ENCODE measurements around the gene NFILZ.

Gene NFILZ

GRCh38 chr19:8638078-8638619 is 7.7 kb downstream of the NFILZ start:
- no peak overlapping the region for H3K4me3 ChIP-seq (ENCODE audit: low read length)
- H3K27ac ChIP-seq (ENCODE audit: low read length) = no peak overlapping the region
- no peaks in the 10 kb centered on the region for H3K4me1 ChIP-seq (ENCODE audit: low read length)
- H2AFZ ChIP-seq (ENCODE audit: low read depth, low read length) = no peak overlapping the region
- no peaks in the 10 kb centered on the region for H3K27me3 ChIP-seq (ENCODE audit: low read depth, low read length)
- TF ChIP-seq, protein P1, sequence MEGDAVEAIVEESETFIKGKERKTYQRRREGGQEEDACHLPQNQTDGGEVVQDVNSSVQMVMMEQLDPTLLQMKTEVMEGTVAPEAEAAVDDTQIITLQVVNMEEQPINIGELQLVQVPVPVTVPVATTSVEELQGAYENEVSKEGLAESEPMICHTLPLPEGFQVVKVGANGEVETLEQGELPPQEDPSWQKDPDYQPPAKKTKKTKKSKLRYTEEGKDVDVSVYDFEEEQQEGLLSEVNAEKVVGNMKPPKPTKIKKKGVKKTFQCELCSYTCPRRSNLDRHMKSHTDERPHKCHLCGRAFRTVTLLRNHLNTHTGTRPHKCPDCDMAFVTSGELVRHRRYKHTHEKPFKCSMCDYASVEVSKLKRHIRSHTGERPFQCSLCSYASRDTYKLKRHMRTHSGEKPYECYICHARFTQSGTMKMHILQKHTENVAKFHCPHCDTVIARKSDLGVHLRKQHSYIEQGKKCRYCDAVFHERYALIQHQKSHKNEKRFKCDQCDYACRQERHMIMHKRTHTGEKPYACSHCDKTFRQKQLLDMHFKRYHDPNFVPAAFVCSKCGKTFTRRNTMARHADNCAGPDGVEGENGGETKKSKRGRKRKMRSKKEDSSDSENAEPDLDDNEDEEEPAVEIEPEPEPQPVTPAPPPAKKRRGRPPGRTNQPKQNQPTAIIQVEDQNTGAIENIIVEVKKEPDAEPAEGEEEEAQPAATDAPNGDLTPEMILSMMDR (IDR thresholded peaks at IDR 0.05; ENCODE audit: low read depth, low read length) = no peak
- TF ChIP-seq EZH2phosphoT487 (IDR thresholded peaks at IDR 0.05; ENCODE audit: low read depth) = no peak
- no peaks in the 10 kb centered on the region for H3K79me2 ChIP-seq (ENCODE audit: low read length)
- H3K9me3 ChIP-seq (ENCODE audit: insufficient read depth, low read length) = 0 out of 2 replicates have a peak, but pooled peaks cover 2% of the 10 kb centered on the region
- no peak overlapping the region for H3K4me2 ChIP-seq (ENCODE audit: low read length)
- no peaks in the 10 kb centered on the region for H3K36me3 ChIP-seq (replicated peaks; ENCODE audit: low read depth, low read length)
- H4K20me1 ChIP-seq (ENCODE audit: insufficient read depth, low read length) = no peaks in the 10 kb centered on the region
- H3K9ac ChIP-seq (ENCODE audit: low read length) = no peak overlapping the region

DNA sequence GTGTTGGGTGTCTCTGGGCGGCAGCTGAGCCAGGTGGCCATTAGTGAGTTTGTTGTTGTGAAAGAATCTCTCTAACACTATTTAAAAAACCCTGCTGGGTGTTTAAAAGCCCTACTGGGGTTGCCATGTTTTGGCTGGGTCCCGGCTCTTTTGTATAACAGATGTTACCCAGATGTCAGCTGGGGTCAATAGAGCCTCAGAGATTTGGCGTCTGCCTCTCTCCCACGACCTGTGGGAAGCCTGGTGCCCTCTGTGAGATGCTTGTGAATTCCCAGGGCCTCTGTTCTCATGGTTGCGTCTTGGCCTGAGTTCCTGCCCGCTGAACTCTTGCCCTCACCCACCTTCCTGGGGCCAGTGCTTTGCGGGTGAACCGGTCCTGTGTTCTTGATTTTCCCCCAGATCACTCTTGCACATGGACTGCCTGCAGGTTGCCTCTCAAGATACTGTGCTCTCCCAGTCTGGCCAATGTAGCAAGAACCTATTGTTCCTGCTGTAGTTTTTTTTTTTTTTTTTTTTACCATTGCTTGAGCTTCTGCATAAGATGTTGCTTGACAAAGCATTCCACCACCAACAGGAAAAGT is 9.5 kb downstream of the NFILZ start:
- no peaks in the 10 kb centered on the region for H3K27me3 ChIP-seq (ENCODE audit: low read depth, low read length)
- H4K20me1 ChIP-seq (ENCODE audit: insufficient read depth, low read length) = no peaks in the 10 kb centered on the region
- H2AFZ ChIP-seq (ENCODE audit: low read depth, low read length) = no peak overlapping the region
- H3K36me3 ChIP-seq (replicated peaks; ENCODE audit: low read depth, low read length) = no peaks in the 10 kb centered on the region
- 0 out of 2 replicates have a peak, but pooled peaks cover 2% of the 10 kb centered on the region for H3K9me3 ChIP-seq (ENCODE audit: insufficient read depth, low read length)
- no peak overlapping the region for H3K27ac ChIP-seq (ENCODE audit: low read length)
- H3K79me2 ChIP-seq (ENCODE audit: low read length) = no peaks in the 10 kb centered on the region
- TF ChIP-seq, protein P1 (IDR thresholded peaks at IDR 0.05; ENCODE audit: low read depth, low read length) = no peak
- TF ChIP-seq EZH2phosphoT487 (IDR thresholded peaks at IDR 0.05; ENCODE audit: low read depth) = no peak
- no peak overlapping the region for H3K4me2 ChIP-seq (ENCODE audit: low read length)
- no peaks in the 10 kb centered on the region for H3K4me1 ChIP-seq (ENCODE audit: low read length)
- H3K9ac ChIP-seq (ENCODE audit: low read length) = no peak overlapping the region
- no peak overlapping the region for H3K4me3 ChIP-seq (ENCODE audit: low read length)

DNA sequence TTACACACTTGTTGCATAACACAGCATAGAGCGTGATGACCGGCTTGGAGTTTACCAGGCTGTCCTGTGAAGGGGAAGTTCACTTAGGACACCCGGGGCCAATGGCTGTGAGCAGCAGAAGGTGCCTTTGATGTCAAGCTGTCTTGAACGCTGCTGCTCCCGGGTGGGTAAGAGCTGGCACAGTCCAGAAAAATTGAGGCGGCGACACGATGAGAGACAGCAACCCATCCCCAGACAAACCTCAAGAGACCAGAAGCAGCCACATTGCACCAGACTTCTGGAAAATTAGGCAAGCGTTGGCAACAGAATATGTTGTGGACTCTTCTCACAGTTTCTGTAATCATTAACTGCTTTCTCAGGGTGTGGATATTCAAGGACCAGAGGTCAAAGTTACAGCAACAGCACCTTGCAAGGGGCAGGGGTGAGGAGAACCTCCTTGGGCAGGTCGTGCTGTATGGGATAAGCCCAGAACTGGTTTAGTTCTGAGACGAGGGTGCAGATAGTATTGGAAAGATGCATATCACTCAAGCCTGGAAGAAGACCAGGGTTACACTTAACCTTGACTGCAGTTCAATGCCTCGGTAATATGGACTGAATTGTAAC is 10.1 kb downstream of the NFILZ start:
- TF ChIP-seq, protein P1 (IDR thresholded peaks at IDR 0.05; ENCODE audit: low read depth, low read length) = no peak
- TF ChIP-seq EZH2phosphoT487 (IDR thresholded peaks at IDR 0.05; ENCODE audit: low read depth) = no peak

GRCh38 chr19:8641221-8641907 is 10.9 kb downstream of the NFILZ start:
- TF ChIP-seq, protein P1 (IDR thresholded peaks at IDR 0.05; ENCODE audit: low read depth, low read length) = no peak
- TF ChIP-seq EZH2phosphoT487 (IDR thresholded peaks at IDR 0.05; ENCODE audit: low read depth) = no peak
- Histone ChIP-seq H3K79me2 (ENCODE audit: low read length) (no peaks in the 10 kb centered on the region), H3K4me1 (ENCODE audit: low read length) (no peaks in the 10 kb centered on the region), H3K4me3 (ENCODE audit: low read length) (no peak overlapping the region), H3K9me3 (ENCODE audit: insufficient read depth, low read length) (0 out of 2 replicates have a peak, but pooled peaks cover 2% of the 10 kb centered on the region), H2AFZ (ENCODE audit: low read depth, low read length) (no peak overlapping the region), H3K4me2 (ENCODE audit: low read length) (no peak overlapping the region), H3K36me3 (replicated peaks; ENCODE audit: low read depth, low read length) (no peaks in the 10 kb centered on the region), H3K9ac (ENCODE audit: low read length) (no peak overlapping the region), H3K27me3 (ENCODE audit: low read depth, low read length) (no peaks in the 10 kb centered on the region), H4K20me1 (ENCODE audit: insufficient read depth, low read length) (no peaks in the 10 kb centered on the region), H3K27ac (ENCODE audit: low read length) (no peak overlapping the region)

More for the DNA sequence above, 10.1 kb downstream of the NFILZ start:
- no peak overlapping the region for H3K4me2 ChIP-seq (ENCODE audit: low read length)
- 0 out of 2 replicates have a peak, but pooled peaks cover 2% of the 10 kb centered on the region for H3K9me3 ChIP-seq (ENCODE audit: insufficient read depth, low read length)
- H3K4me1 ChIP-seq (ENCODE audit: low read length) = no peaks in the 10 kb centered on the region
- H2AFZ ChIP-seq (ENCODE audit: low read depth, low read length) = no peak overlapping the region
- H3K4me3 ChIP-seq (ENCODE audit: low read length) = no peak overlapping the region
- H3K27me3 ChIP-seq (ENCODE audit: low read depth, low read length) = no peaks in the 10 kb centered on the region
- H3K9ac ChIP-seq (ENCODE audit: low read length) = no peak overlapping the region
- no peaks in the 10 kb centered on the region for H4K20me1 ChIP-seq (ENCODE audit: insufficient read depth, low read length)
- H3K27ac ChIP-seq (ENCODE audit: low read length) = no peak overlapping the region
- no peaks in the 10 kb centered on the region for H3K79me2 ChIP-seq (ENCODE audit: low read length)
- no peaks in the 10 kb centered on the region for H3K36me3 ChIP-seq (replicated peaks; ENCODE audit: low read depth, low read length)
